Mammary epithelial cell (primary cell): ENCODE measurements around the gene DRC7.

Experiments
- CTCF ChIP-seq, 2 donors: IDR thresholded peaks in 1 of 2; conservative IDR thresholded peaks in 1 of 2; 2 replicates each; pipeline ENCODE4 v1.5.1; 2011 to 2012; ENCODE audit warnings: inconsistent platforms in 2 of 2, low read length in 2 of 2, mild to moderate bottlenecking in 2 of 2, control low read depth in 1 of 2, low read depth in 1 of 2; ENCODE audit not compliant: insufficient read depth in 1 of 2; ENCODE audit errors: extremely low read depth in 1 of 2
- EZH2 ChIP-seq: IDR thresholded peaks from 2 replicates; pipeline ENCODE4 v1.6.1; 2012; ENCODE audit warnings: low read length, inconsistent platforms, borderline replicate concordance

DNA sequence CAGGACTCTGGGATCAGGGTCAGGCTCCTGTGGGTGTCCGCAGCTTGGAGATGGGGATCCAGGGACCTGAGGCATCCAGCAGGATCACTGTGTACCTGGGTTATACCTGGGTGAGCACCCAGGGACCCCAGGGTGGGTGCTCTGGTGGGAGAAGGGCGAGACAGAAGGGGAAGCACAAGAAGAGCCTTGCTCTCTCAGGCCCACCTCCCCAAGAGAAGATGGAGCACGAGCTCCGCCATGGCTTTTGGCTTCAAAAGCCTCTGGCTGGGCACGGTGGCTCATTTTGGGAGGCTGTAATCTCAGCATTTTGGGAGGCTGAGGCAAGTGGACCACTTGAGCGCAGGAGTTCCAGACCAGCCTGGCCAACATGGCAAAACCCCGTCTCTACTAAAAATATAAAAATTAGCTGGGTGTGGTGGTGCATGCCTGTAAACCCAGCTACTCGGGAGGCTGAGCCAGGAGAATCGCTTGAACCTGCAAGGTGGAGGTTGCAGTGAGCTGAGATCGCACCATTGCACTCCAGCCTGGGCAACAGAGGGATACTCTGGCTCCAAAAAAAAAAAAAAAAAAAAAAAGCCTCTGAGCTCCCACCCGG is 8.9 kb downstream of the DRC7 start:
- no peak for TF ChIP-seq CTCF (conservative IDR thresholded peaks at IDR 0.05 in 1 of 2, IDR thresholded peaks at IDR 0.05 in 1 of 2; ENCODE audit: extremely low read depth in 1 of 2, insufficient read depth in 1 of 2, low read depth in 1 of 2, low read length in 2 of 2)
- TF ChIP-seq EZH2 = no peak
